Activated CD8-positive, alpha-beta memory T cell treated with anti-CD3 and anti-CD28 coated beads, Interleukin-2, amount 50 U/mL, for 1 hour (primary cell): ENCODE measurements around the gene BICDL2.
A peak's percentile ranks its signal among the peaks of the same experiment; 100 is the strongest.

ENCODE experiments used
- DNase-seq: peaks from one replicate; pipeline ENCODE4 v3.0.0-alpha.2; 2020; ENCODE audit errors: extremely low read depth

BICDL2 gene

GRCh38 chr16:3046641-3047386 lies 10.1 kb upstream of the BICDL2 start:
- no peak for DNase-seq

GRCh38 chr16:3045758-3046640 lies 9.3 kb upstream of the BICDL2 start, which contains the start of gene MMP25:
Gene MMP25 (plus strand): TSS chr16:3046561. CDS start chr16:3046918, 357 bp downstream.
- no peak for DNase-seq

GRCh38 chr16:3044708-3045107 lies 8.0 kb upstream of the BICDL2 start:
- DNase-seq: no peak

- DNase-seq: no peak
Measured at GRCh38 chr16:3042376-3042775, 5.6 kb upstream of the BICDL2 start.

- no peak for DNase-seq
Measured at GRCh38 chr16:3038896-3039295, 2.2 kb upstream of the BICDL2 start.

- DNase-seq: no peak
Measured at GRCh38 chr16:3038256-3038655, 1.5 kb upstream of the BICDL2 start.

- no peak for DNase-seq
Measured at GRCh38 chr16:3035972-3036725, 595 bp downstream of the BICDL2 start.

GRCh38 chr16:3035289-3035971 lies 1.3 kb downstream of the BICDL2 start:
- no peak for DNase-seq

- no peak for DNase-seq
Measured at GRCh38 chr16:3032624-3033023, 4.1 kb downstream of the BICDL2 start.

- DNase-seq: no peak
Measured at GRCh38 chr16:3030222-3031212, 6.2 kb downstream of the BICDL2 start.

- DNase-seq: no peak
Measured at GRCh38 chr16:3029491-3030221, 7.1 kb downstream of the BICDL2 start.

GRCh38 chr16:3028716-3029319 lies 7.9 kb downstream of the BICDL2 start:
- DNase-seq: no peak

- DNase-seq: peak; percentile 51
Measured at GRCh38 chr16:3027983-3028715, 8.6 kb downstream of the BICDL2 start.

- DNase-seq: no peak
Measured at GRCh38 chr16:3027489-3027795, 9.3 kb downstream of the BICDL2 start.

- no peak for DNase-seq
Measured at GRCh38 chr16:3026609-3027488, 9.9 kb downstream of the BICDL2 start.

GRCh38 chr16:3026003-3026378 lies 10.8 kb downstream of the BICDL2 start:
- DNase-seq: no peak
